ENCODE measurements around the gene B3GNT2. TPM values are rescaled to one million over a fixed set of nuclear protein-coding genes. Genes with fewer than 3 reads are reported as not detected.

B3GNT2 gene
- total RNA-seq, 1 donor from 2014 or later, result 12.2 TPM

GRCh38 chr2:62203459-62203858 is 7.5 kb downstream of the B3GNT2 start:
- DNase-seq (ENCODE audit: low read depth), result no peak

- no peak for DNase-seq (ENCODE audit: low read depth)
These were observed 9.1 kb downstream of the B3GNT2 start for GRCh38 chr2:62204998-62205496.

- DNase-seq (ENCODE audit: low read depth), result no peak
These were observed 9.6 kb downstream of the B3GNT2 start for GRCh38 chr2:62205554-62205953.

- no peak for DNase-seq (ENCODE audit: low read depth)
These were observed 10.1 kb downstream of the B3GNT2 start for GRCh38 chr2:62206024-62206423.

- DNase-seq (ENCODE audit: low read depth), result no peak
These were observed 11.6 kb downstream of the B3GNT2 start for GRCh38 chr2:62207491-62207890.

GRCh38 chr2:62208074-62208757 is 12.3 kb downstream of the B3GNT2 start:
- no peak for DNase-seq (ENCODE audit: low read depth)

GRCh38 chr2:62208758-62209114 is 12.8 kb downstream of the B3GNT2 start:
- no peak for DNase-seq (ENCODE audit: low read depth)

- DNase-seq (ENCODE audit: low read depth), result no peak
These were observed 13.6 kb downstream of the B3GNT2 start for GRCh38 chr2:62209427-62209991.

GRCh38 chr2:62215306-62216064 is 19.6 kb downstream of the B3GNT2 start:
- no peak for DNase-seq (ENCODE audit: low read depth)

GRCh38 chr2:62216113-62216512 is 20.2 kb downstream of the B3GNT2 start:
- DNase-seq (ENCODE audit: low read depth), result no peak

- no peak for DNase-seq (ENCODE audit: low read depth)
These were observed 20.7 kb downstream of the B3GNT2 start for GRCh38 chr2:62216616-62217015.

- no peak for DNase-seq (ENCODE audit: low read depth)
These were observed 21.5 kb downstream of the B3GNT2 start for GRCh38 chr2:62217421-62217820.

- DNase-seq (ENCODE audit: low read depth), result no peak
These were observed 22.1 kb downstream of the B3GNT2 start for GRCh38 chr2:62217970-62218369.

- no peak for DNase-seq (ENCODE audit: low read depth)
These were observed 23.7 kb downstream of the B3GNT2 start for GRCh38 chr2:62219407-62220159.

- DNase-seq (ENCODE audit: low read depth), result no peak
These were observed 25.2 kb downstream of the B3GNT2 start for GRCh38 chr2:62221141-62221540.

- DNase-seq (ENCODE audit: low read depth), result no peak
These were observed 26.3 kb downstream of the B3GNT2 start for GRCh38 chr2:62222171-62222570.

GRCh38 chr2:62222674-62223073 is 26.8 kb downstream of the B3GNT2 start:
- no peak for DNase-seq (ENCODE audit: low read depth)

GRCh38 chr2:62224976-62225375 is 29.1 kb downstream of the B3GNT2 start:
- DNase-seq (ENCODE audit: low read depth), result no peak

- DNase-seq (ENCODE audit: low read depth), result no peak
These were observed 31.6 kb downstream of the B3GNT2 start for GRCh38 chr2:62227386-62228075.

GRCh38 chr2:62229082-62229605 is 33.2 kb downstream of the B3GNT2 start:
- no peak for DNase-seq (ENCODE audit: low read depth)

- DNase-seq (ENCODE audit: low read depth), result peak; percentile 62
These were observed 35.6 kb downstream of the B3GNT2 start for GRCh38 chr2:62231541-62231940.

Measured in myocyte (in vitro differentiated cells).